AG04450 (cell line): ENCODE data around the gene ATG4A. TPM values are rescaled to one million over a fixed set of nuclear protein-coding genes. Genes with fewer than 3 reads are reported as not detected.

Experiments
- CTCF ChIA-PET: fragments of 300-600, 350-600 bp; formaldehyde crosslinking; extraction: SDS; loops from one replicate; lab custom pipeline; 2022; ENCODE audit warnings: antibody characterized with exemption, inconsistent platforms; lab: Charles Lee
- POLR2A ChIA-PET: fragments of 350-600 bp; formaldehyde crosslinking; extraction: SDS; loops from one replicate; lab custom pipeline; 2021; ENCODE audit warnings: antibody characterized with exemption, inconsistent platforms; lab: Yijun Ruan, JAX
- DNase-seq: peaks from one replicate; pipeline ENCODE4 v3.0.0-alpha.2; 2011; ENCODE audit warnings: low read depth, low spot score
- H3K27ac ChIP-seq: one replicate; pipeline ENCODE4 v1.5.1; 2012; ENCODE audit warnings: low read depth, low read length, control low read depth
- H3K27me3 ChIP-seq: one replicate; pipeline ENCODE4 v1.6.0; 2012; ENCODE audit warnings: low read length; ENCODE audit not compliant: control insufficient read depth, insufficient read depth
- H3K4me3 ChIP-seq: 2 replicates; pipeline ENCODE4 v1.5.1; 2011; ENCODE audit warnings: mild to moderate bottlenecking, low read depth, low read length, control low read depth
- H3K9me3 ChIP-seq: 2 replicates; pipeline ENCODE4 v1.5.1; 2012; ENCODE audit warnings: low read length; ENCODE audit not compliant: control insufficient read depth, insufficient read depth
- polyA plus RNA-seq: library from polyadenylated mRNA; depleted of rRNA; stranded (reverse); fragments of >200 nt; gene quantifications from 2 replicates; pipeline ENCODE4 v1.2.3, GENCODE V29; 2011
- TF ChIP-seq, protein P1 (sequence below): IDR thresholded peaks from 2 replicates; pipeline ENCODE4 v1.5.1; 2011; ENCODE audit warnings: low read depth, low read length, control low read depth, inconsistent platforms

ATG4A gene
- polyA plus RNA-seq, 1 experiment = 13.3 TPM

DNA sequence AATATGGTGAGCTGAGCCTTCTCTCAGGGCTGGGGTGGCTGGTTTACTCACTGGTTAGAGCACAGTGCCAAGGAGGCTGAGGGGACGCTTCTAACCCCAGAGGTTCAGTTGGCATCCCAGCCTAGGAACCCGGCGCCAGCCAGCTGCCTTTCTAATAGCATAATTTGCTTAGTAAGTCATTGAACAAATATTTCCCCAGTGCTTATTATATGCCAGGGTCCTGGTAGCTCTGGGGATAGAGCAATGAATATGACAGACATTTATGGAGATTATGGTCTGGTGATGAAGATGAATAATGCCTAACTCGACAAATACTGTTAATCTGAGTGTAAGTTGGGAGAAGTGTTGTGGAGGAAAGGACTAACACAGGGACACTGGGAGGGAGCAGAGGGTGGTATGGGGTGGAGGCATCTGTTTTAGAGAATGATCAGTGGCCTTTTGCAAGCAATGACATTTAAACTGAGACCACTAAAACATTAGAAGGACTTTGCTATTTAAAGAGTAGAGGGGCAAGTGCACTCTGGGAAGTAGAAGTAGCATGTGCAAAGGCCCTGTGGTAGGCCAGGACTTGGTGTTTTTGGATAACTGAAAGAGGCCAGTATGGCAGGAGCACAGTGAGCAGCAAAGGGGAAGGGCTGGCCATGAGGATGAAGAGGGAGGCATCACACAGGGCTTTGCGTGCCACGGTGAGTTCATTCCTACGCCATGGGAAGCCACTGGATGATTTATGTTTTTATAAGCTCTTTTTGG, 71.9 kb downstream of the ATG4A start:
- no peaks in the 10 kb centered on the region for H3K27me3 ChIP-seq
- no peaks in the 10 kb centered on the region for H3K9me3 ChIP-seq
- TF ChIP-seq, protein P1, sequence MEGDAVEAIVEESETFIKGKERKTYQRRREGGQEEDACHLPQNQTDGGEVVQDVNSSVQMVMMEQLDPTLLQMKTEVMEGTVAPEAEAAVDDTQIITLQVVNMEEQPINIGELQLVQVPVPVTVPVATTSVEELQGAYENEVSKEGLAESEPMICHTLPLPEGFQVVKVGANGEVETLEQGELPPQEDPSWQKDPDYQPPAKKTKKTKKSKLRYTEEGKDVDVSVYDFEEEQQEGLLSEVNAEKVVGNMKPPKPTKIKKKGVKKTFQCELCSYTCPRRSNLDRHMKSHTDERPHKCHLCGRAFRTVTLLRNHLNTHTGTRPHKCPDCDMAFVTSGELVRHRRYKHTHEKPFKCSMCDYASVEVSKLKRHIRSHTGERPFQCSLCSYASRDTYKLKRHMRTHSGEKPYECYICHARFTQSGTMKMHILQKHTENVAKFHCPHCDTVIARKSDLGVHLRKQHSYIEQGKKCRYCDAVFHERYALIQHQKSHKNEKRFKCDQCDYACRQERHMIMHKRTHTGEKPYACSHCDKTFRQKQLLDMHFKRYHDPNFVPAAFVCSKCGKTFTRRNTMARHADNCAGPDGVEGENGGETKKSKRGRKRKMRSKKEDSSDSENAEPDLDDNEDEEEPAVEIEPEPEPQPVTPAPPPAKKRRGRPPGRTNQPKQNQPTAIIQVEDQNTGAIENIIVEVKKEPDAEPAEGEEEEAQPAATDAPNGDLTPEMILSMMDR = no peak
- no peak for DNase-seq
- H3K4me3 ChIP-seq = no peak overlapping the region
- ChIA-PET CTCF (no interaction called here), POLR2A (no interaction called here)
- no peak overlapping the region for H3K27ac ChIP-seq

DNA sequence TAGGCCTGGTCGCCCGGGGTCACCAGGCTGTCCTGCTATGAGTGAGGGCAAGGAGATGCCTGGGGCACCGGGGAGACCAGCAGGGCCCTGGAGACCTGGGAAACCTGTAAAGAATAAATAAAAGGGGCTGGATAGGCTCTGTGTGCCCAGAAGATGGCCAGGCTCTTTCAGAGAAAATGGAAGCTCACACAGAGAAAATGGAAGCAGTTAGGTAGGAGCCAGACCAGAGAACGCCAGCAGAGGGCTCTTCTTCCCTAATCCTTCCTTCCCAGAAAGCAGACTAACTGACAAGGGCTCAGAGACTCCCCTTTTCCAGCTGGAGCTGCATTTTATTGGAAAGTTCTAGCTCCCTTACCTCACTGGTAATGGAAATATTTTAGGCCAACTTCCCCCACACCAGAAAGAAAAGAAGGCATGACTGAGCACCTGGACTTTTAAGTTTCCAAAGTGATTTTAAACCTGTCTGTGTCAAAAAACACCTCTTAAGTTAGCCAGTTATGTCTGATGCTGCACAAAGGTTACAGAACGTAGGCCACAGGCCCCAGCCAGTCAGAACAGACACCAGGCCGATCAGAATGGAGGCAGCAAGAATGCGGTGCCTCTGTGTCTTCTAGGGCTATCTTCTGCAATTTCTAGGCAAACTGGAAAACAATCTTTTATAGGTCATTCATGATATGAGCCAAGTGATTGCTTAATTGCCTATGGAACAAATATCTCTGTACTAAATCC, 74.0 kb downstream of the ATG4A start:
- Histone ChIP-seq H3K4me3 (no peak overlapping the region), H3K27me3 (no peaks in the 10 kb centered on the region), H3K9me3 (no peaks in the 10 kb centered on the region), H3K27ac (no peak overlapping the region)
- TF ChIP-seq, protein P1 = peak; percentile 60
- ChIA-PET POLR2A (no interaction called here), CTCF (interaction anchor here (0.5 to 2.1 kb wide), 5 partner anchors 12 to 138 kb away, joined by 3 to 8 read pairs (median 3); no protein-coding TSS in a partner anchor)
- DNase-seq = peak; percentile 4

DNA sequence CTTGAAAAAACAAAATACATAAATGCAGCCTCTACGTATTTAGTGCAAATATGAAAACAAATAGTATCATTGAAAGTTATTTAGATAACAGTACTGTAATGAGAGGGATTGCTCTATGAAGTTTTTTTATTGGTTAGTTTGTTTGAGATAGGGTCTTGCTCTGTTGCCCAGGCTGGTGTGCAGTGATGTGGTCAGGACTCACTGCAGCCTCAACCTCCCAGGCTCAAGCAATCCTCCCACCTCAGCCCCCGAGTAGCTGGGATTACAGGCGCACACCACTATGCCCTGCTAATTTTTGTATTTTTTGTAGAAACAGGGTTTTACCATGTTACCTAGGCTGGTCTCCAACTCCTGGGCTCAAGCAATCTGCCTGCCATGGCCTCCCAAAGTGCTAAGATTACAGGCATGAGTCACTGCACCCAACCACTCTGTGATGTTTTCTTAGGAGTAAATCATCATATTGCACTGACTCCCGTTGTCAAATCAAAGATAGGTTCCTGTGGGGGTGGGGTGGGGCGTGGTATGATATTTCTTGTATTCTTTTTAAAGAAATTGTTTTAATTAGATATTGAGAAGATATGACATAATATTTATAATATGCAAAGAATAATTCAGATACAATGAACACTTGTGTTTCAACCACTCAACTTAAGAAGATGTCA, 75.8 kb downstream of the ATG4A start:
- TF ChIP-seq, protein P1 = no peak
- no peaks in the 10 kb centered on the region for H3K27me3 ChIP-seq
- H3K9me3 ChIP-seq = no peaks in the 10 kb centered on the region
- H3K27ac ChIP-seq = no peak overlapping the region
- ChIA-PET CTCF (interaction anchor here (0.9 to 2.1 kb wide), 3 partner anchors 57 to 138 kb away, joined by 3 to 8 read pairs (median 3); no protein-coding TSS in a partner anchor), POLR2A (no interaction called here)
- DNase-seq = no peak
- H3K4me3 ChIP-seq = no peak overlapping the region

DNA sequence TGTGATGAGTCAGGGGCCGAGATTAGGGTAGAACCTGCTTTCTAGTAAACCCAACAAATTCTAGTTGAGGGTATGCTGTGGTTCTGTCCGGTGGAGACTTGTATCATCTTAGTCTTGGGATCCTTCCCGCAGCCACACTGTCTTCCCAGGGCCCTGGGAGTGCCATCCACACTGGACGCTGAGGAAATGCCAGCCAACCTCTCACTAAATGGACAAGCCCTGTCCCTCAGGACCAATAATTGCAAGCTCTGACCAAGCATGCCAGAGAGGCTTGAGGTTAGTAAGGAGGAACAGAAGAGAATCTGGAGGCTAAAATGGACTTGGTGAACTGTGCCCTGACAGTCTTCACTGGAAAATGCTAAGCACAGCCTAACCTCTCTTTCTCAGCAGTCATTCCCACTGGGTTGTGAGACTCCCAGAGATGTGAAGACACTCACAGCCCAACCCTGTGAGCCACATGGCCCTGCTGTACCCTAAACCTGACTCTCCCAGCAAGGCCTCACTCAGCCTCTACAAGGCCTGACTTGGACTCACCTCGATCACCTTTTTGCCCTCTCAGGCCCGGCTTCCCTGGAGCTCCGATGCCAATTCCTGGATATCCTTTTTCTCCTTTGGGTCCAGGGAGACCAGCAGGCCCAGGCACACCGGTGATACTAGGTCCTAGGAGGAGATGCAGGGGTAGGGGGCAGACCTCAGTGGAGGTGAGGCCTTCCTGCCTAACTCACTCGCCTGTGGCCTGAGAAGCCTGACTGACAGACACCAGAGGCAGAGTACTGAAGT, 77.6 kb downstream of the ATG4A start:
- TF ChIP-seq, protein P1 = no peak
- Histone ChIP-seq H3K27me3 (no peaks in the 10 kb centered on the region), H3K9me3 (no peaks in the 10 kb centered on the region), H3K4me3 (no peak overlapping the region), H3K27ac (no peak overlapping the region)
- ChIA-PET CTCF (no interaction called here), POLR2A (no interaction called here)
- no peak for DNase-seq
